Measurements from ENCODE around the gene PCNX2.

DNA sequence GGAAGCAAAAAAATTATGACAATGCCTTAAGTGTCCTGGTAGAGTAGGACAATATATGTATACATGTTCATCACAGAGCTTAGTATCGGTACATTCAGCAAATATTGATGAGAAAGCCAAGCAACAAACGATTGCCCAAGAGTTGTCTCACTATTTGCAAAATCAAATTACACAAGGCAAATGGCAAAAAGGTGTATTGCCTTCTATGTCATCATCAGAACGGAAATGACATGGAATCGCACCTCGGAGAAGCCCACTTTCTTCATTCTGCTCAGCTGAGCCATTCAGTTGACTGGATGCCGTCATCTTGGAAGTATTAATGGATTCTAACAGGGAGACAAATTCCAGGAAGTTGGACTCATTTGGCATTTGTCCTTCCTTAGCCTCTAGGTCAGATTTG is 37.7 kb downstream of the PCNX2 start:
- TF ChIP-seq POLR2A (IDR thresholded peaks at IDR 0.05) (no peak), CTCF (IDR thresholded peaks at IDR 0.05) (no peak)

Measured in body of pancreas (tissue), 4 donors.